ENCODE results near the gene ATP2A1. TPM values are rescaled to one million over a fixed set of nuclear protein-coding genes. Genes with fewer than 3 reads are reported as not detected.
"Not testable (repeated sequence)": the region's sequence is repeated elsewhere in the genome, so short reads cannot be mapped to it uniquely, and the experiment has no call there.

The ATP2A1 gene
- total RNA-seq, 1 donor from 2014 or later = 1.9 TPM

DNA sequence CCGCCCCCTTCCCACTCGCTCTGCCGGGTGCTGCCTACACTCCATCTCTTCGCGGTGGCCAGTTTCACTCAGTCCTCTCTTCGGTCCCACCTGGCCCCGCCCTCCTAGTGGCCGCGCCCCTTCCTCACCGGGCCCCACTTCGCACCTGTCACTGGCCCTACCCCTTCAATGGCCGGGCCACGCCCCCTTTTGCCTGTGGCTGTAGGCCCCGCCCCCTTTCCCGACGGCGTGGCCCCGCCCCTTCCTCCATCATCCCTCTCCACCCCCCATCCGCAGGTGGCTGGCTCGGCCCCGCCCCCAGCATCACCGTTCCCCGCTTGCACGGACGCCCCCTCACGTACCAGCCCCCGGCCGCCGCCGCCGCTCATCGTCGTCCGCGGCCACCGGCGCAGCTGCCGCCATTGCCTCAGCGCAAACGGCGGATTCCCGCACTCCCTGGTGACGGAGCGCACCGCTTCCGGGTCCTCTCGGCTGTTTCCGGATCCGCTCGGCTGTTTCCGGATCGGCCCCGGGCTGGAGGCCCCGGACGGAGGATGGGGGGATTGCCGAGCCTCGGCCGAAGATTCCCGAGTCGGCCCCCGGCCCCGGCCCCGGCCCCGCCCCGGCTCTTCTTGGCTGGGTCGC, 46.6 kb downstream of the ATP2A1 start, which contains the start of gene RABEP2:
TSS of gene RABEP2 (minus strand) at position 477 of the 624 bp plus-strand sequence. CDS start at position 402, 75 bp downstream.
- Mint-ChIP-seq H3K27me3 (ENCODE audit: unreplicated experiment) (peaks cover 7% of the 10 kb centered on the region), H3K27ac (ENCODE audit: unreplicated experiment) (peak within 1 kb of the TSS; percentile 97), H3K4me1 (ENCODE audit: unreplicated experiment) (peaks cover 11% of the 10 kb centered on the region), H3K36me3 (ENCODE audit: low read depth, unreplicated experiment) (peaks cover 4% of the 10 kb centered on the region), H3K4me3 (ENCODE audit: unreplicated experiment) (peak within 1 kb of the TSS; percentile 98), H3K9me3 (ENCODE audit: unreplicated experiment) (no peaks in the 10 kb centered on the region)
- TF ChIP-seq, protein P1, sequence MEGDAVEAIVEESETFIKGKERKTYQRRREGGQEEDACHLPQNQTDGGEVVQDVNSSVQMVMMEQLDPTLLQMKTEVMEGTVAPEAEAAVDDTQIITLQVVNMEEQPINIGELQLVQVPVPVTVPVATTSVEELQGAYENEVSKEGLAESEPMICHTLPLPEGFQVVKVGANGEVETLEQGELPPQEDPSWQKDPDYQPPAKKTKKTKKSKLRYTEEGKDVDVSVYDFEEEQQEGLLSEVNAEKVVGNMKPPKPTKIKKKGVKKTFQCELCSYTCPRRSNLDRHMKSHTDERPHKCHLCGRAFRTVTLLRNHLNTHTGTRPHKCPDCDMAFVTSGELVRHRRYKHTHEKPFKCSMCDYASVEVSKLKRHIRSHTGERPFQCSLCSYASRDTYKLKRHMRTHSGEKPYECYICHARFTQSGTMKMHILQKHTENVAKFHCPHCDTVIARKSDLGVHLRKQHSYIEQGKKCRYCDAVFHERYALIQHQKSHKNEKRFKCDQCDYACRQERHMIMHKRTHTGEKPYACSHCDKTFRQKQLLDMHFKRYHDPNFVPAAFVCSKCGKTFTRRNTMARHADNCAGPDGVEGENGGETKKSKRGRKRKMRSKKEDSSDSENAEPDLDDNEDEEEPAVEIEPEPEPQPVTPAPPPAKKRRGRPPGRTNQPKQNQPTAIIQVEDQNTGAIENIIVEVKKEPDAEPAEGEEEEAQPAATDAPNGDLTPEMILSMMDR (IDR thresholded peaks at IDR 0.05; ENCODE audit: unreplicated experiment) = no peak
- DNase-seq (ENCODE audit: low spot score) = peak; percentile 100

DNA sequence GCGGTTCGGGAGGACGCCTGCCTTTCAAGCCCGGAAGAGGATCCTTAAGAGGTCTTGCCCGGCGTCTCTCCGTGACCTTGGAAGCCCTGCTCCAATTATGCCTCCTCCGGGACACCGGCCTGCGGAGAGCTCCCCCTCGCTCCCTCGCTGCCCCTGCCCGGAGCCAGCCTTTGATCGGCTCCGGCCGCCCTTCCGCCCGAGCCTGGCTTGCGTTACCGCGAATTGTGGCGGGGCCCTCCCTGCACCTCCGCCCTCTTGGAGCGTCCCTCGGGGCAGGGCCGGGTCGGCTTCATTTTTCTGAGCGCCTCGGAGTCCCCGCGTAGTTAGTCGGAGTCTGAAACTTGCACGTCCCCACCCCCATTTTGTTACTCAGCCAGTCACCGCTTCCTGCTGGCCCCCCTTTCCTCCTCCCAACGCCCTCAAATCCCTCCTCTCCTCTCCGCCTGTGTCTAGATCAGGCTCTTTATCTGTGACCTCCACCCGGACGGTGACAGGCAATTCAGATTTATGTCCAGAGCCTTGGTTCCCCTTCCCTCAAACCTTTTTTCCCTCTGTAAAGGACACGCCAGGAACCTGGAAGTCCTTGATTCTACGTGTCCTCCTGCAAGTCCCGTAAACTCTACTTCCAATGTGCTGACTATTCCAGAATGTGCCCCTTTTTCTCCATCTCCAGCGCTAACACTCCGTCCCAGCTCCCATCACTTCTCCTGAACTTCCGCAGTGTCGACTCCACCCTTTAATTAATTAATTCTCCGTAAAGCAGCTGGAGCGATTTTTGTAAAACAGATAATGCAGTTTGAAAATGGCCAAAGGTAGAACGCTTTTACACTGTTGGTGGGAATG, 47.3 kb downstream of the ATP2A1 start:
- peak overlapping the region; percentile 97 for H3K27ac Mint-ChIP-seq (ENCODE audit: unreplicated experiment)
- peaks cover 11% of the 10 kb centered on the region for H3K4me1 Mint-ChIP-seq (ENCODE audit: unreplicated experiment)
- peak overlapping the region; percentile 98 for H3K4me3 Mint-ChIP-seq (ENCODE audit: unreplicated experiment)
- peaks cover 7% of the 10 kb centered on the region for H3K27me3 Mint-ChIP-seq (ENCODE audit: unreplicated experiment)
- DNase-seq (ENCODE audit: low spot score) = no peak
- TF ChIP-seq, protein P1 (IDR thresholded peaks at IDR 0.05; ENCODE audit: unreplicated experiment) = no peak
- H3K9me3 Mint-ChIP-seq (ENCODE audit: unreplicated experiment) = no peaks in the 10 kb centered on the region
- peaks cover 4% of the 10 kb centered on the region for H3K36me3 Mint-ChIP-seq (ENCODE audit: low read depth, unreplicated experiment)

- H3K36me3 Mint-ChIP-seq (ENCODE audit: low read depth, unreplicated experiment); H3K9me3 Mint-ChIP-seq (ENCODE audit: unreplicated experiment); DNase-seq (ENCODE audit: low spot score); H3K27me3 Mint-ChIP-seq (ENCODE audit: unreplicated experiment): not testable (repeated sequence)
- Mint-ChIP-seq H3K4me3 (ENCODE audit: unreplicated experiment) (peak overlapping the region; percentile 98), H3K4me1 (ENCODE audit: unreplicated experiment) (peaks cover 11% of the 10 kb centered on the region), H3K27ac (ENCODE audit: unreplicated experiment) (peak overlapping the region; percentile 97)
These were observed 48.0 kb downstream of the ATP2A1 start for GRCh38 chr16:28926284-28926683.

DNA sequence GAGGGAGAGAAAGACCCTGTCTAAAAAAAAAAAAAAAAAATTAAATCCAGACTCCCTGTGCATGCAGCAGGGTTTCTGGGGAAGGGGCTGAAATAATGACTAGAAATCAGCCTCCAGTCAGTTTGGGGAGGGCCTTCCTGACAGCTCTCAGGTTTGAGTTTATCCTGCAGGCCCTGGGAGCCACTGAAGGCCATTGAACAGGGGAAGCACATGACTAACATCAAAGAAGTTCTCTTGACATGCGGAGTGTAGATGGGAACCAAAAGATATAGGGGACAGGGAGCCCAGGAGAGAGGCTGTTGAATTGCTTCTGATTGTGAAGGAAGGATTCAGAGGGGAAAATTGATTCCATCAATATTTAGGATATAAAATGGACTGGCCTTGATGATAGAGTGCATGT, 49.5 kb downstream of the ATP2A1 start:
- H3K27me3 Mint-ChIP-seq (ENCODE audit: unreplicated experiment) = peaks cover 7% of the 10 kb centered on the region
- TF ChIP-seq, protein P1 (IDR thresholded peaks at IDR 0.05; ENCODE audit: unreplicated experiment) = no peak
- DNase-seq (ENCODE audit: low spot score) = no peak
- peaks cover 11% of the 10 kb centered on the region for H3K4me1 Mint-ChIP-seq (ENCODE audit: unreplicated experiment)
- peaks cover 4% of the 10 kb centered on the region for H3K36me3 Mint-ChIP-seq (ENCODE audit: low read depth, unreplicated experiment)
- no peaks in the 10 kb centered on the region for H3K9me3 Mint-ChIP-seq (ENCODE audit: unreplicated experiment)
- no peak overlapping the region for H3K4me3 Mint-ChIP-seq (ENCODE audit: unreplicated experiment)
- H3K27ac Mint-ChIP-seq (ENCODE audit: unreplicated experiment) = no peak overlapping the region

GRCh38 chr16:28930203-28930602, 51.9 kb downstream of the ATP2A1 start:
- TF ChIP-seq, protein P1 (IDR thresholded peaks at IDR 0.05; ENCODE audit: unreplicated experiment) = no peak
- Mint-ChIP-seq H3K4me1 (ENCODE audit: unreplicated experiment) (peaks cover 6% of the 10 kb centered on the region), H3K4me3 (ENCODE audit: unreplicated experiment) (no peak overlapping the region), H3K9me3 (ENCODE audit: unreplicated experiment) (no peaks in the 10 kb centered on the region), H3K27ac (ENCODE audit: unreplicated experiment) (no peak overlapping the region), H3K27me3 (ENCODE audit: unreplicated experiment) (peaks cover 2% of the 10 kb centered on the region), H3K36me3 (ENCODE audit: low read depth, unreplicated experiment) (no peaks in the 10 kb centered on the region)
- DNase-seq (ENCODE audit: low spot score) = no peak

Data from endothelial cell (in vitro differentiated cells).